ENCODE data around the gene GJB5. TPM values are rescaled to one million over a fixed set of nuclear protein-coding genes. Genes with fewer than 3 reads are reported as not detected.

GJB5 gene
- total and polyA plus RNA-seq, 10 of the 15 experiments (the other 5 are each of a cell fraction or from before 2014, with no cell fraction given) = not detected

DNA sequence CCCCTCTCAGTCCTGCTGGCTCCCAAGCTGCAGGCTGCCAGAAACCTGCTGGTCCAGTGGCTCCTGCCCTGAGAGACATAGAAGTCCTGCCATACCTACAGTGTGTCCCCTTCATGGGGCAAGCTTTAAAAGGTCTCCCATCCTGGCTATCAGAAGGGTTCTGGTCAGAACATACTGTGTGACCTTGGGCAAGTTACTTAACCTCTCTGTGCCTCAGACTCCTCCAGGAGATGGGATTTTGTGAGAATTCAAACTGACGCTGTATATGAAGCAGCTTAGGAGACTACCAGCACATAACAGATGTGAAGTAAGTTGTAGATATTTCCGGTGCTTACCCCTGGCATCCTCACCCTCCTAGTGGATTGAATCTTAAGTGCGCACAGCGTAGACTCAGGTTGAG is 8.7 kb upstream of the GJB5 start:
- DNase-seq (ENCODE audit: low read depth, low spot score) = no peak
- intact Hi-C loops (cut with micrococcal nuclease; ENCODE audit: unreplicated experiment) = no loop called here
- SMC1A ChIA-PET (ENCODE audit: uncharacterized antibody, unreplicated experiment) = no interaction called here
- CTCF ChIA-PET = interaction anchor here (1.1 kb wide), 1 partner anchor 1116 kb away, joined by 4 read pairs; no protein-coding TSS in a partner anchor
- no peaks in the 10 kb centered on the region for H4K20me1 ChIP-seq (ENCODE audit: control insufficient read depth, insufficient read depth)
- RAD21 ChIA-PET (ENCODE audit: unreplicated experiment) = no interaction called here
- POLR2A ChIA-PET = no interaction called here
- H3K4me2 ChIP-seq (ENCODE audit: control insufficient read depth, insufficient read depth) = no peak overlapping the region
- no peak overlapping the region for H3K9ac ChIP-seq (ENCODE audit: control insufficient read depth, insufficient read depth, low read length)
- H3K4me3 ChIP-seq = no peak overlapping the region
- TF ChIP-seq RFX5 (IDR thresholded peaks at IDR 0.05; ENCODE audit: low read depth, low read length) = no peak
- no peak overlapping the region for H2AFZ ChIP-seq (ENCODE audit: control insufficient read depth, low read depth, low read length)
- ATAC-seq = no peak
- no peaks in the 10 kb centered on the region for H3K4me1 ChIP-seq (ENCODE audit: control insufficient read depth, insufficient read depth, low read length)
- no peaks in the 10 kb centered on the region for H3K79me2 ChIP-seq (ENCODE audit: control insufficient read depth, insufficient read depth, low read length)
- 47% methylated on average over 4 of the region's 4 CpGs for WGBS (ENCODE audit: insufficient coverage, insufficient replicate concordance, low lambda C conversion rate, missing lambda C conversion rate)
- in situ Hi-C loops (cut with MboI) = loop anchor here (10.0 kb wide), 1 partner anchor 1111 kb away; no protein-coding TSS in a partner anchor
- FAIRE-seq = no peak
- no peaks in the 10 kb centered on the region for H3K36me3 ChIP-seq (ENCODE audit: control insufficient read depth in 2 of 2, insufficient read depth in 2 of 2, low read length in 1 of 2)
- no peaks in the 10 kb centered on the region for H3K9me3 ChIP-seq (replicated peaks; ENCODE audit: control insufficient read depth, insufficient read depth, low read length)
- H3K27ac ChIP-seq (ENCODE audit: control insufficient read depth, insufficient read depth) = no peak overlapping the region
- H3K27me3 ChIP-seq (replicated peaks in 1 of 2; ENCODE audit: control insufficient read depth in 2 of 2, insufficient read depth in 2 of 2, low read length in 1 of 2) = no peaks in the 10 kb centered on the region; a peak in 1 of 4 replicates
- BruUV-seq (replicated peaks) = no TSS peak

DNA sequence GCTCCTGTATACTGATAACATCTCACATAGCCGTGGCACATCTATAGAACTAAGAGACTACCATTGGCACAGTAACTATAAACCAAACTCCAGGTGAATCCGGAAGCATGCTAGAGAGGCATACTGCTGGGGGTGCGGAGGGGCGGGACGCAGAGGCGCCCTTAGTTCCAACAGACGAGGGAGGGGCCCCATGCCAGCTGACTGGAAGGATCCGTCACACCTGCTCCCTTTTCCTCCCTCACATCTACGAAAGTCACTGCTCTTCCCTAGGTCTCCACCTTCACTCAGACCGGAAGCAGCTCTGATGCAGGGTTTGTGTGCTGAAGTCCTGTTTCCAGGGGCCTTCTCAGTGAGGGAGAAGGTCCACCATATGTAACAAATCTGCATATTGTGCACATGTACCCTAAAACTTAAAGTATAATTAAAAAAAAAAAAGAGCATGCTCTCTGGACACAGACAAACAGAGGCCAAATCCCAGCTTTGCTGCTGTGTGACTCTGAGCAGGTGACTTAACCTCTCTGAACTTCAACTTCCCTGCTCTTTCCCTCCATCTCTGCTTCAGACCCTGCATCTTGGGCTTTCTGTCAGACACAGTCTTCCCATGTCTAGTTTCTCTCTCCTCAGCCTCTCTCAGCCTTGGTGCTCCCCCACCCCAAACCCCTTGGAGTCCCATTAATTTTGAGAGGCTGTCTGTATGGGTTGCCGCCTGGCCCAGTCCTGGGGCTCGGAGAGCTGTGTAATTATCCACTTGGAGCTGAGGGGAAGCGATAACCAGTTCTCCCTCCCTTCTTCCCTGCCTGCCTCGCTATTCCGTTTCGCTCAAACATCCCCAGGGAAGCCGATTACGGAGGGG is 7.8 kb upstream of the GJB5 start:
- H3K36me3 ChIP-seq (ENCODE audit: control insufficient read depth in 2 of 2, insufficient read depth in 2 of 2, low read length in 1 of 2) = no peaks in the 10 kb centered on the region
- ChIA-PET CTCF (interaction anchor here (0.7 to 1.1 kb wide), 2 partner anchors 956 to 1117 kb away, joined by 3 to 4 read pairs; no protein-coding TSS in a partner anchor), RAD21 (ENCODE audit: unreplicated experiment) (no interaction called here), POLR2A (no interaction called here), SMC1A (ENCODE audit: uncharacterized antibody, unreplicated experiment) (no interaction called here)
- no peak for DNase-seq (ENCODE audit: low read depth, low spot score)
- no peak overlapping the region for H3K4me3 ChIP-seq
- no peaks in the 10 kb centered on the region for H3K79me2 ChIP-seq (ENCODE audit: control insufficient read depth, insufficient read depth, low read length)
- H3K4me1 ChIP-seq (ENCODE audit: control insufficient read depth, insufficient read depth, low read length) = no peaks in the 10 kb centered on the region
- H2AFZ ChIP-seq (ENCODE audit: control insufficient read depth, low read depth, low read length) = no peak overlapping the region
- ATAC-seq = no peak
- in situ Hi-C loops (cut with MboI) (loop anchor here (10.0 kb wide), 1 partner anchor 1112 kb away; no protein-coding TSS in a partner anchor), intact Hi-C loops (cut with micrococcal nuclease; ENCODE audit: unreplicated experiment) (no loop called here)
- H3K27ac ChIP-seq (ENCODE audit: control insufficient read depth, insufficient read depth) = no peak overlapping the region
- no peaks in the 10 kb centered on the region; a peak in 1 of 4 replicates for H3K27me3 ChIP-seq (replicated peaks in 1 of 2; ENCODE audit: control insufficient read depth in 2 of 2, insufficient read depth in 2 of 2, low read length in 1 of 2)
- H3K4me2 ChIP-seq (ENCODE audit: control insufficient read depth, insufficient read depth) = no peak overlapping the region
- BruUV-seq (replicated peaks) = no TSS peak
- WGBS (ENCODE audit: insufficient coverage, insufficient replicate concordance, low lambda C conversion rate, missing lambda C conversion rate) = 41% methylated on average over 18 of the region's 18 CpGs
- H3K9me3 ChIP-seq (replicated peaks; ENCODE audit: control insufficient read depth, insufficient read depth, low read length) = no peaks in the 10 kb centered on the region
- TF ChIP-seq CHD2 (IDR thresholded peaks at IDR 0.05; ENCODE audit: borderline replicate concordance, low read depth, low read length) = no peak
- no peak overlapping the region for H3K9ac ChIP-seq (ENCODE audit: control insufficient read depth, insufficient read depth, low read length)
- no peak for FAIRE-seq
- H4K20me1 ChIP-seq (ENCODE audit: control insufficient read depth, insufficient read depth) = no peaks in the 10 kb centered on the region

Data from GM12878 (cell line).